Stimulated activated CD8-positive, alpha-beta memory T cell treated with anti-CD3 and anti-CD28 coated beads, Interleukin-4, amount 100 ng/mL, for 24 hours (primary cell): ENCODE results near the gene MRGPRF.

ENCODE experiments used
- DNase-seq: peaks from one replicate; pipeline ENCODE4 v3.0.0-alpha.2; 2020; ENCODE audit warnings: low read depth

MRGPRF gene

GRCh38 chr11:69013009-69013951 is at the start of gene MRGPRF:
MRGPRF (minus strand) TSS chr11:69013246; CDS start chr11:69009901, 3,345 bp downstream.
- no peak for DNase-seq

GRCh38 chr11:69062169-69062855 is 49.3 kb upstream of the MRGPRF start:
- no peak for DNase-seq

GRCh38 chr11:69061713-69062053 is 48.6 kb upstream of the MRGPRF start:
- no peak for DNase-seq

GRCh38 chr11:69060806-69061712 is 48.0 kb upstream of the MRGPRF start:
- DNase-seq: no peak

DNA sequence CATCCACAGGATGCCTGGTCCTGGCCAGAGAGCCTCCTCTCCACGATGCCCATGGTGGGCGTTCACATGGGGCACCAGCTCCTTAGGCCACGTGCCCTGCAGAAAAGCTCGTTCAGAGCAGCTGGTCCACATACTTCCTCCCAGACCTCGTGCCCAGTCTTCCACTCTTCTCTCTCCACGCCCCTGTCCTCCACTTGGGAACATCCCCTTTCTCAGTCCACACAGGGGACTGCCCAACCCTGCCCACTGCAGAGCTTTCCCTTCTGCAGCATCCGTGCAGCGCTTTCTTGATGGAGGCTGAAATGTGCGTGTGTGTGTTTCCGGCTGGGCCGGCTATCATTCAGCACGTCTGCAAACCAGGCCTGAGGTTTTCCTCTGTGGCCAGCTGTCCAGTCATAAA is 46.9 kb upstream of the MRGPRF start:
- no peak for DNase-seq

DNA sequence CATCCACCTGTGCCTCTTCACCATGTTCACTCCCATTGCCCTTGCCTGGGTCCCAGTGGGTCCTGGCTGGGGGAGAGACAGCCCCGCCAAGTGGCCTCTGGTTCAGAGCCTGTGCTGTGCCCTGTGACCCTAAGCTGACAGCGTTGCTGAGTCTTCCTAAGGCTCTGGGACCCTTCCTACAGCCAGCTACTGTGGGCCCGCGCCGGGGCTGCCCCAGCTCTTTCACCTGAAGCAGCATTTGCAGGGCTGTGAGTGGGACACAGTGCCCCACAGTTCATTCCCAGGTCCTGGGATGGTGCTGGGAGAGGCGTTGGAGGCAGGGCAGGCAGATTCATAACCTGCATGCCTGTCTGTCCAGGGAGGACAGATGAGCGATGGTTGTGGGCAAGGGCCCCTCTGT is 46.4 kb upstream of the MRGPRF start:
- no peak for DNase-seq

- no peak for DNase-seq
Measured at GRCh38 chr11:69058511-69059270, 45.6 kb upstream of the MRGPRF start.

GRCh38 chr11:69057801-69058200 is 44.8 kb upstream of the MRGPRF start:
- no peak for DNase-seq

DNA sequence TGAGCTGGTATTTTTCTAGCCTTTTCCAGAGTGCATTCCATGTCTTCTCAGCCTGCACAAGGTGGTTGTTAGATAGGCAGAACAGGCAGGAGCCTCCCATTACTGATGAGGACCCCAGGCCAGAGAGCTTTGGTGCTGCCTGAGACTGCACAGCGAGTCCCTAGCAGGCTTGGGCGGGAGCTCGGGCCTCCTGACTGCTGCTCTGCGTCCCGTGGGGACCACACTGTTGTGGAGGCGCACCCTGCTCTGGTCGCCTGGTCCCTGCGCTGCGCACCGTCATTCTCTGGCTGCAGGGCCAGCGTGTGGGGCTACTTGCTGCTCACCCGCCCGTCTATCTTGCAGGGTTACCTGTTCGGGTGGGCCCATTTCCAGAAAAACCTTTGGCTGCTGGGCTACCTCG is 44.2 kb upstream of the MRGPRF start:
- no peak for DNase-seq

DNA sequence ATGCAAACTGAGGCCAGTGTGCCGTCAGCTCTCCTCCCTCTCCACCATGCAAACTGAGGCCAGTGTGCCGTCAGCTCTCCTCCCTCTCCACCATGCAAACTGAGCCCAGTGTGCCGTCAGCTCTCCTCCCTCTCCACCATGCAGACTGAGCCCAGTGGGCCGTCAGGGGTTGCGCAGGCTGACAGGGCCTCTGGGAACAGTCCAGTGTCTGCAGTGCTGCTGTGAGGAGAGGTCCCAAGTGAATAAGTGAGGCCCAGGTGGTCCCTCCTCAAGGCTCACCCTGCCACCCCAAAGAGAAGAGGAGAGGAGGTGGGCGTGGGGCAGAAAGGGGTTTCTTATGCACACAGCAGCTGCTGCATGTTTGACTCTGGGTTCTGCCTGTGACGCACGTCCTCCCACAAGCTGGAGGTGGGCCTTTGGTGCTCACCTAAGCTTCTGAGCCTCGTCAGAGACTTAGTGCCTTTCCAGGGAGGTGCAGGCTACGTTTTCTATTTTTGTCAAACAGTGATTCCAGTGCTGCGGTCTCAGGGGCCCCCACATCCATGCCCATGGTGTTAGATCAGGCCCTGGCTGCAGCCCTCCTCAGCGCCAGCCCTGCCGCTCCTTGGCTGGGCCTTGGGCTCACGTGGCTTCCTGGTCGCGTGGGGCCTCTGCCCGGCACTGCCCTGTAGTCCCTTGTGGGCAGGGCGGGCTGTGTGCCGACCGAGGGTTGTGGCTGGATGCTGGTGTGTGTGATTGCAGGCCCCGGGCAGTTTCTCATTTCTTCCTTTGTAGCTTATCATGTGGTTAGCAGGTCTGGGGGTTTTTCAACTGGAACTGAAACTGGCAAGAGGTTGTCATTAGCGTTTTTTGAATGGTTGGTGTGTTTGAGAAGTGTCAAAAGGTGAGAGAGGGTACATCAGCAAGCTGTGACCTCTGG is 42.8 kb upstream of the MRGPRF start:
- no peak for DNase-seq

DNA sequence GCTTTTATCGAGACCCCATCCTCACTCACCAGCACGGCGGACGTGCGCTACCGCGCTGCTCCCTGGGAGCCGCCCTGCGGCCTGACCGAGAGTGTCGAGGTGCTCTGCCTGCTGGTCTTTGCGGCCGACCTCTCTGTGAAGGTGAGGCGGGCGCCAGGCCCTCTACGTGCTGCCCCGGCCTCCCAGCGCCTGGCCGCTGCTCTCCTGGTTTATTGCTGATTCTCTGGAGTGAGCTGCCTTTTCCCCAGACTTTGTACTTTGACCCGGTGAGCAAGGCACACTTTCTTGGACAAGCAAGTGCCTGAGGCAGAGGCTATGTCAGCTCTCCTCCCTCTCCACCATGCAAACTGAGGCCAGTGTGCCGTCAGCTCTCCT is 42.2 kb upstream of the MRGPRF start:
- DNase-seq: no peak

DNA sequence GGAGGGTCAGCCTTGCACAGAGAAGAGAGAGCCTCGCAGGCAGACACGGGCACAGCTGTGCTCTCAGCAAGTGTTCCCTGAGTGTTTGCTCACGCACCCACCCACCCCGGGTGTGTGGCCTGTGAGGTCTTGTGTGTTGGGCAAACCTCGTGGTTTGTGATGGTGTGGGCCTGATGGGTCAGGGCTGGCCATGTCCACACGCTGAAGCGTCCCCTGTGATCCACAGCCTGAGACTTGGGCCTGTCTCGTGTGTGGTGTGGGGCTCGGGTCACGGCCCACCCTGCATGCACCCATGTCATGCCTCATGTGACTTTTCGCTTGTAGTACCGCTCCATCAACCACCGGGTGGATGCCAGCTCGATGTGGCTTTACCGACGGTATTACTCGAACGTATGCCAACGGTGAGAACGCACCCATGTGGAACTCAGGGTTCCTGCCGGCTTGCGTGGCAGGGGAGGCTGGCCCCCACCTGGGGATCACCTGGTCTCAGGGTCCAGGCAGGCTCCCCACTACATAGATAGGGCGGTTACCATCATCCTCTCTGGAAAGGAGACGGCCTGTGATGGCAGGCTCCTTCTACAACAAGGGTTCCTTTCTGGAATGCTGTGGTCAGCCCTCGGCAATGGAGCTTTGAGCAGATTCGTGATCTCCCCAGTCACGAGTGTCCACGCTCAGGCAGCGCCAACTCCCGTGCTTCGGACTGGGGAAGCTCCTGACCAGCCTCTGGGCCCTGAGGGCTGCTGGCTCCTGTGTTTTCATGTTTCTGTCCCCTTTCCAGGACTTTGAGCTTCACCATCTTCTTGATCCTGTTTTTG is 41.6 kb upstream of the MRGPRF start:
- no peak for DNase-seq

GRCh38 chr11:69053546-69054396 is 40.7 kb upstream of the MRGPRF start:
- DNase-seq: no peak

GRCh38 chr11:69053169-69053477 is 40.1 kb upstream of the MRGPRF start:
- no peak for DNase-seq

- DNase-seq: no peak
Measured at GRCh38 chr11:69052343-69053168, 39.5 kb upstream of the MRGPRF start.

- DNase-seq: no peak
Measured at GRCh38 chr11:69051381-69052342, 38.6 kb upstream of the MRGPRF start.
